Activated naive CD8-positive, alpha-beta T cell treated with anti-CD3 and anti-CD28 coated beads for 36 hours (primary cell): ENCODE measurements around the gene UNK. TPM values are rescaled to one million over a fixed set of nuclear protein-coding genes. Genes with fewer than 3 reads are reported as not detected.

ENCODE experiments used
- DNase-seq: peaks from one replicate; pipeline ENCODE4 v3.0.0; 2021
- H3K27ac Mint-ChIP-seq: one replicate; pipeline ENCODE4 v1.8.0; 2022; ENCODE audit warnings: mild to moderate bottlenecking, moderate library complexity, mixed read lengths
- H3K27me3 Mint-ChIP-seq: one replicate; pipeline ENCODE4 v1.8.0; 2022; ENCODE audit warnings: mild to moderate bottlenecking, mixed read lengths
- H3K36me3 Mint-ChIP-seq: one replicate; pipeline ENCODE4 v1.8.0; 2021; ENCODE audit warnings: mild to moderate bottlenecking, mixed read lengths
- H3K4me1 Mint-ChIP-seq: one replicate; pipeline ENCODE4 v1.8.0; 2021; ENCODE audit warnings: mixed read lengths
- H3K4me3 Mint-ChIP-seq: one replicate; pipeline ENCODE4 v1.8.0; 2022; ENCODE audit warnings: mild to moderate bottlenecking, moderate library complexity, mixed read lengths
- H3K9me3 Mint-ChIP-seq: one replicate; pipeline ENCODE4 v1.8.0; 2022; ENCODE audit warnings: mixed read lengths
- total RNA-seq, 2 experiments: library from RNA; stranded (reverse); gene quantifications; one replicate each; pipeline ENCODE4 v1.2.3, GENCODE V29; 2021

The UNK gene
- total RNA-seq, 2 experiments from 2014 or later: 26.9 to 27.4 TPM

DNA sequence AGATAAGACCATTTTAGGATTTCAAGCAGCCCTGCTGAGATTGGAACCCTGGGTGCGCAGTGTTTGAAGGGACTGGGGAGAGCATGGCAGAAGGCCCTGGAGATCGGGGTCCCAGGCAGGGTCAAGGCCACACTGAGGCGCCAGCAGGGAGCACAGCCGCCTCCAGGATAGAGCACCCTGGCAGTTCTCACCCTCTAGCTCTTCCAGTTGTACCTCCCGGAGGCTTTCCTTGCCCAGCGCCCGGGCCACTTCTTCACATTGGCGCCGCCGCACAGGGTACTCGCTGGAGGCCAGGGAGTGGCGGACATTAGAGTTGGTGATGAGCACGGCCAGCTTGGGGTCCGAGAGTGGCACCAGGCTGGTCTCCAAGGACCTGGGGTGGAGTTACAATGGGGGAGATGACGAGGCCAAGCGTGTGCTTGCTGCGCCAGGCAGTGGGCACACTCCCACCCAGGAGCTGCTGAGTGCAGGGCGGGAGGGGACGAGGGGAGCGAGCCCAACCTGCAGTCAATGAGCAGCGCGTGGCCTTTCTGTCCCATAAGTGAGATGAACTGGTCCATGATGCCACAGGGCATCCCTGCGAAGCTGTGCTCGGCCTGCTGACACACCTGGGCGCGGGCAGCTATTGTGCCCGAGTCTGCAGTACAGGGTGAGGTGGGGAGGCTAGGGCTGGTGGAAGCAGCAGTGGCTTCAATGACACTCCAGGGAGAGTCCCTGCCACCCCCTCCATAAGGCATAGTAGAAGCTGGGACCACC, 21.9 kb upstream of the UNK start:
- Mint-ChIP-seq H3K27me3 (no peaks in the 10 kb centered on the region), H3K4me3 (no peak overlapping the region), H3K27ac (no peak overlapping the region), H3K4me1 (peaks cover 5% of the 10 kb centered on the region), H3K9me3 (no peaks in the 10 kb centered on the region), H3K36me3 (peaks cover 2% of the 10 kb centered on the region)
- no peak for DNase-seq

DNA sequence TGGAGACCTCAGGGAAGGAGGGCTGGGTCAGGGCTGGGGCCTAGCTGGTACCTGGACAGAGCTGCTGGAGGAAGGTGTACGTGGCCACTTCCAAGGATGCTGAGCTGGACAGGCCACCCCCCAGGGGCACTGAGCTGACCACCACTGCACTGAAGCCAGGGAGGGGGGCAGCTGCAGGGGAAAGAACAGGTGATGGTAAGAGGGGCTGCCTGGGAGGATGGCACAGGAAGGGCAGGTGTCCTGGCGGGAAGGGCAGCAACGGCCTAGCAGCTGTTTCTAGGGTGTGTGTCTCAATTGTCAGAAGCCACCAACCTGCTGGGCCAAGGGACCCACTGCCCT, 21.4 kb upstream of the UNK start:
- H3K4me3 Mint-ChIP-seq: no peak overlapping the region
- no peaks in the 10 kb centered on the region for H3K9me3 Mint-ChIP-seq
- peaks cover 2% of the 10 kb centered on the region for H3K36me3 Mint-ChIP-seq

DNA sequence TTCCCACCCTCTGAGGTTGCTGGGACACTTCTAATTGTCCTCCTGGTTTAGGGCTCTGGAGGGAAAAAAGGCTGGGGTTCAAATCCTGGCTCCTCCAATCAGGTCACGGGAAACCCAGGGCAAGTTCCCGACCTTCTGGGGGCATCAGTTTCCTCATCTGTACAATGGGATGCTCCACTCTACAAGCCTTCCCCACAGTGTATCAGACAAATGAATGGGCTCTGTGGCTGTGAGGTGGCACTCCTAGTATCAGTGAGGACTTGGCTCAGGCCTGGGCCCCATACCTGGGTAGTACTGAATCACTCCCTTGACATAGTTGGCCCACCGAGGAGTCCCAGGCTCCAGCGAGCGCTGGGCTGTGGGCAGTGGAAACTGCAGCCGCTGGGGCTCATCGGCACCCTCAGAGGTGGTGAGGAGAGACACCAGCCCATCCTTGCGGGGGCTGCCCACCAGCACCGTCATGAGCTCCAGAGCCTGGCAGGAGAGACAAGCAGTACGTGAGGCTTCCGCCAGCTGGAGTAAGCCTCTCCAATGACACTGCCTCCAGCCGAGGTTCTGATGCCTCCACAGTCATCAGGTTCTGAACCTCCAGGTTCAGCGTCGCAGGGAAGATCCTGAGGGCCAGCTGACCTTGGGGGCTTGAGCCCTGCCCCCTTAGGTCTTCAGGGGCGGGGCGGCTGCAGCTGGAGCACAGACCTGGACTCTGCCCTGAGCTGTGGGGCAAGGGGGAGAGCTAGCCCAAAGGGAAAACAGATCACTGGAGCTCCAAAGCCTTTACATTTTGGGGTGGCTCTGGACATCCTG, 20.8 kb upstream of the UNK start:
- H3K27ac Mint-ChIP-seq: no peak overlapping the region
- no peaks in the 10 kb centered on the region for H3K9me3 Mint-ChIP-seq
- peaks cover 2% of the 10 kb centered on the region for H3K36me3 Mint-ChIP-seq

More for the DNA sequence above, 21.4 kb upstream of the UNK start:
- no peak for DNase-seq
- no peak overlapping the region for H3K27ac Mint-ChIP-seq
- no peaks in the 10 kb centered on the region for H3K27me3 Mint-ChIP-seq
- H3K4me1 Mint-ChIP-seq: peaks cover 5% of the 10 kb centered on the region

DNA sequence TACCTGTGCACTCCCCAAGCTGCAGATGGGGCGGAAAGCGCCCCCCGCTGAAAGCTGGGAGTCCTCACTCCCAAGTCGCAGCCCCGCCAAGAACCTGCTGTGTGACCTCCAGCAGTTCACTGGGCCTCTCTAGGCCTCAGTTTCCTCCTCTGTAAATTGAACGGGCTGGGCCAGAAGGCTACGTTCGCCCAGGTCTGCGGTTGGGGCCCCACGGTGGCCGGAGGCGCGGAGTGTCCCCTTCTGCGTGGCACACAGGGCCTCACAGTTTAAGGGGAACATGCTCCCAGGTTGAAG, 20.2 kb upstream of the UNK start:
- DNase-seq: no peak
- H3K36me3 Mint-ChIP-seq: peaks cover 2% of the 10 kb centered on the region
- H3K27me3 Mint-ChIP-seq: no peaks in the 10 kb centered on the region

More for the DNA sequence above, 20.8 kb upstream of the UNK start:
- Mint-ChIP-seq H3K4me1 (peaks cover 5% of the 10 kb centered on the region), H3K4me3 (peak overlapping the region; percentile 86), H3K27me3 (no peaks in the 10 kb centered on the region)
- no peak for DNase-seq

DNA sequence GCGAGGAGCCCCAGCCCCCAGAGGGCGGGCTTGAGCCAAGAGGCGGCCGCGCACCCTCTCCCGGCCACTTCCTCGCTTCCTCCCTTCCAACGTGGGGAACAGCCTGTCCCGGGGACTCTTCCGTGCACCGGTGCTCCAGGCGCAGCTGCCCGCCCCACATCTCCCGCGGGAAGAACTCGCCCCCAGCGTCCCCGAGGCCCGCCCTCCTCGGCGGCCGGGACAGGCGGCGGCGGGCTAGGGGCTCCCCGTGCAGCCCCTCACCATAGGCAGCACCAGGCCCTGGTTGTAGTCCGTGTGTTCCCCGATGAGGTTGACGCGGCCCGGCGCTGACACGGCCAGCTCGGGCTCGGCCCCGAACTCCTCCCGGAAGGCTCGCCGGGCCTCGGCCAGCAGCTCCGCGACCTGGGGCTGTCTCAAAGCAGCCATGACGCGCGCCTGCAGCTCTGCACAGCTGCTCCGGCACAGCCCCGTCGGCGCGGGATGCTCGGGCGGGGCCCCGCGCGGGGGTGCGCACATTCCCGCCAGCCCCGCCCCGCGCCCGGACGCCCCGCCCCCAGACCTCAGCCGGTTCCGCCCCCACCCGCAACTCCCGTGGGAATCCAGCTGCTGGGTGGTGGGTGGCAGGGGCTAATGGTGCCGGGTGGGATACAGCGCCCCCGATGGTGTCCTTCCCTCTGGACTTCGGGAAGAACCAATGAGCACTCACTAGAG, 19.7 kb upstream of the UNK start, which contains the start of gene GALK1:
Gene GALK1, minus strand, starts transcription at position 482 of the 711 bp plus-strand sequence. Its CDS starts 56 bp downstream, at position 426.
- peaks cover 2% of the 10 kb centered on the region for H3K36me3 Mint-ChIP-seq
- DNase-seq: peak; percentile 81
- H3K4me3 Mint-ChIP-seq: peak within 1 kb of the TSS; percentile 86
- peak within 1 kb of the TSS; percentile 78 for H3K27ac Mint-ChIP-seq
- H3K9me3 Mint-ChIP-seq: no peaks in the 10 kb centered on the region
- H3K4me1 Mint-ChIP-seq: peaks cover 5% of the 10 kb centered on the region
- H3K27me3 Mint-ChIP-seq: no peaks in the 10 kb centered on the region

More for the DNA sequence above, 20.2 kb upstream of the UNK start:
- peak overlapping the region; percentile 86 for H3K4me3 Mint-ChIP-seq
- no peaks in the 10 kb centered on the region for H3K9me3 Mint-ChIP-seq
- peak overlapping the region; percentile 78 for H3K27ac Mint-ChIP-seq
- H3K4me1 Mint-ChIP-seq: peaks cover 5% of the 10 kb centered on the region

DNA sequence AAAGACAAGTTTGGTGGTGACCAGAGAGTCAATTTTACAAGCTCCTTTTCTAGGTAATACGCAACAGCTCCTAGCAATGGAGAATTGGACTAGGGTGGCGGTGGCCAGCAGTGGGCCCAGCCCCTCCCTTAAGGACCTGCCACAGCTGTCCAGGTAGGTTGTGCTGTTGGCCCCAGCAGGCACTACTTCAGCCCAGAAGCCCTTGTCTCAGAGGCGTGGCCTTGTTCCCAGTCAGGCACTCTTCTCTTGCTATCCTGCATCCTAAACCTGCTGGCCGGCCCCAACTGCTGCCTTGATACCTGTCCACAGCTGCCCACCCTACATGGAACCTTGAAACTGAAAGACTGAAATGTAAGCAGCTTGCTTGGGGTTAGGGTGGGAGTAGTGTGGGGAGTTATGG, 18.6 kb upstream of the UNK start:
- DNase-seq: no peak
- H3K36me3 Mint-ChIP-seq: peaks cover 2% of the 10 kb centered on the region
- no peak overlapping the region for H3K4me3 Mint-ChIP-seq
- no peaks in the 10 kb centered on the region for H3K9me3 Mint-ChIP-seq
- no peaks in the 10 kb centered on the region for H3K27me3 Mint-ChIP-seq
- H3K27ac Mint-ChIP-seq: no peak overlapping the region
- H3K4me1 Mint-ChIP-seq: peaks cover 5% of the 10 kb centered on the region

DNA sequence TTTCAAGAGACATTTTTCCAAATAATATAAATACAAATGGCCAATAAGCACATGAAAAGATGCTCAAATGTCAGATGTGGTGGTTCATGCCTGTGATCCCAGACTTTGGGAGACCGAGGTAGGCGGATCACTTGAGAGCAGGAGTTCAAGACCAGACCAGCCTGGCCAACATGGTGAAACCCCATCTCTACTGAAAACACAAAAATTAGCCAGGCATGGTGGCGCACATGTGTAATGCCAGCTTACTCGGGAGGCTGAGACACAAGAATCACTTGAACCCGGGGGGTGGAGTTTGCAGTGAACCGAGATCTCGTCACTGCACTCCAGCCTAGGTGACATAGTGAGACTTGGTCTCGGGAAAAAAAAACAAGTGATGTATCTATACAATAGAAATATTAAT, 16.7 kb upstream of the UNK start:
- no peak overlapping the region for H3K27ac Mint-ChIP-seq
- peaks cover 7% of the 10 kb centered on the region for H3K4me1 Mint-ChIP-seq
- H3K9me3 Mint-ChIP-seq: no peaks in the 10 kb centered on the region
- no peaks in the 10 kb centered on the region for H3K36me3 Mint-ChIP-seq
- H3K4me3 Mint-ChIP-seq: no peak overlapping the region
- H3K27me3 Mint-ChIP-seq: no peaks in the 10 kb centered on the region
- no peak for DNase-seq

DNA sequence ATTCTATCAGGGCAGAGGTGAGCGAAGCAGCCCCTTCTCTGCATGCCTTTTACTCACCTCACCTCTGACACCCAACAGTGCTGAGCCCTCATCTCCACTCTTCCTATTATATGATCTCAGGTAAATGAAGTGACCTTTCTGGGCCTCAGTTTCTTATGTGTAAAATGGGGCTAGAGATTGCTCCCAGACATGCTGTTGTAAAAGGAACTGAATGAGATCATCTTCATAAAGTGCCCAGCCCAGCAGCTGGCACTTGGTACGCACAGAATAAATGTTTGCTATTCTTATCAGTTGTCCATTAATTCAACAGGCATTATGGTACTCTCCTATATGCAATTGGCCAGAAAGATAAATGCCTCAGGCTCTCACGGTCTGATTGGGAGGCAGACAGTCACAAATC, 15.1 kb upstream of the UNK start:
- no peak overlapping the region for H3K27ac Mint-ChIP-seq
- no peak overlapping the region for H3K4me3 Mint-ChIP-seq
- no peaks in the 10 kb centered on the region for H3K27me3 Mint-ChIP-seq
- H3K36me3 Mint-ChIP-seq: no peaks in the 10 kb centered on the region
- H3K9me3 Mint-ChIP-seq: no peaks in the 10 kb centered on the region
- no peak for DNase-seq
- peaks cover 3% of the 10 kb centered on the region for H3K4me1 Mint-ChIP-seq

DNA sequence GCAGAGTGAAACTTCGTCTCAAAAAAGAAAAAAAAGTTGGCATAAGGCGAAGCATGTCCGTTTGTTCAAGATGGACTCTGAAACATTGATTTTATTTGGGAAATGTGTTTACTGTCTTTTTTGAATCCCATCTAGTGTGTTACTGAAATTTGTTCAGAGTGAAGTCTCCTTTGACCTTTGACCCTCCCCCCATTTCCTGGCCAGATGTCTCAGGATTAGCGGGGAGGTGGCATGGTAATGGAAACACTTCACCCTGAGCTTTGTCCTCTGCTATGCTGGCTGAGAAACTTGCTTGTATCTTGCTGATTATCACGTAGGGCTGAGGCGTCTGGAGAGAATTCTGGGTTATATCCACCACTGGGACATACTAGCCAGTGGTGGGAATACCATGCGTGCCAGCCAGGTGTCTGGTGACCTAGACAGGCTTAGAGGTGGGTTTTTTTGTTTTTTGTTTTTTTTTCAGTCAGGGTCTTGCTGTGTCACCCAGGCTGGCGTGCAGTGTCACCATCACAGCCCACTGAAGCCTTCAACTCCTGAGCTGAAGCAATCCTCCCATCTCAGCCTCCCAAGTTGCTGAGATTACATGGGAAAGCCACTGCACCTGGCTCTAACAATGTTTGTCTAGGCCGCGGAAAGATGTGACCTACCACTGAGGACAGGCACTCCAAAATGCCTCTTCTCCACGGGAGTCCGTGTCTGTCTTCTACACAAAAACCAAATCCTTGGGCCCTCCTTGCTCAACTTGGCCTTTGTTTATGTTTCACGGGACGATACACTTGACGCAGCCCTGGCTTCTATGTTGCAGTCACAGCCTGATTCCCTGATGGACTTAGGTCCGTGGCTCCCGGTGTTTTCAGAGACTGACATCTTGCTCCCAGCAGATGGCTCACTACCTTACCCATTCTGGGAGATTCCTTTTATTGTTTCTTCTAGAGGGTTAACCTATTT, 13.0 kb upstream of the UNK start:
- H3K9me3 Mint-ChIP-seq: no peaks in the 10 kb centered on the region
- no peak overlapping the region for H3K4me3 Mint-ChIP-seq
- DNase-seq: no peak
- H3K27ac Mint-ChIP-seq: no peak overlapping the region
- peaks cover 15% of the 10 kb centered on the region for H3K4me1 Mint-ChIP-seq
- H3K27me3 Mint-ChIP-seq: no peaks in the 10 kb centered on the region
- peaks cover 13% of the 10 kb centered on the region for H3K36me3 Mint-ChIP-seq

DNA sequence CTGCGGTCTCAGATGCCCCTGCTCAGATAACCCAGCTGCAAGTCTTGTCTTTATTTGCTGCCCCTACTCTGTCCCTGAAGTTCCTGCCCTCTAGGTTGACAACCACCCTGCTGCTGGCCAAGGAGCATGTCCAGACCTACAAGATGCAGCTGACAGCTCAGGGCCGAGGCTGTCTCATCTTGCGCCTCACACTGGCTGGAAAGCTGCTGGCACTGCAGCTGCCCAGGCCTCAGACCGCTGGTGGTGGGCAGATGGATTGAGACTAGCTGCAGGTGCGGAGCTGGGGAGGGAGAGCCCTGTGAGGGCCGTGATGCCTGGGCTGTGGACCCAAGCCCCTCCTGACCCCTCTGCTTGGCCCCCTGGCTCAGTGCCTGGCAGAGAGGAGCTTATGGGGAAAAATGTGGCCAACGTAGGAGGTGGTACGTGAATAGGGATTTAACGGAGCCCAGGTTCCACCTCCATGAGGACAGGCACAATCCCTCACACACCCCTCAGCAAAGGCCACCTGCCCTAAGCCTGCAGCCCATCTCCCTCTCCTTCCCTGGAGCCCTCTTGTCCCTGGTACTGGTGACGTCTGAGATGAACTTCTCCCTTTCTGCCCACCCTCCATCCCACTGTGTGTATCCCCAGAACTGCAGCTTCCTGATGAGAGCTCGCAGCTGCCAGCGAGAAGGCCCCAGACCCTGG, 11.3 kb upstream of the UNK start:
- no peaks in the 10 kb centered on the region for H3K9me3 Mint-ChIP-seq
- no peak overlapping the region for H3K27ac Mint-ChIP-seq
- DNase-seq: no peak
- H3K4me1 Mint-ChIP-seq: peaks cover 30% of the 10 kb centered on the region
- H3K27me3 Mint-ChIP-seq: no peaks in the 10 kb centered on the region
- H3K4me3 Mint-ChIP-seq: no peak overlapping the region
- H3K36me3 Mint-ChIP-seq: peaks cover 29% of the 10 kb centered on the region

DNA sequence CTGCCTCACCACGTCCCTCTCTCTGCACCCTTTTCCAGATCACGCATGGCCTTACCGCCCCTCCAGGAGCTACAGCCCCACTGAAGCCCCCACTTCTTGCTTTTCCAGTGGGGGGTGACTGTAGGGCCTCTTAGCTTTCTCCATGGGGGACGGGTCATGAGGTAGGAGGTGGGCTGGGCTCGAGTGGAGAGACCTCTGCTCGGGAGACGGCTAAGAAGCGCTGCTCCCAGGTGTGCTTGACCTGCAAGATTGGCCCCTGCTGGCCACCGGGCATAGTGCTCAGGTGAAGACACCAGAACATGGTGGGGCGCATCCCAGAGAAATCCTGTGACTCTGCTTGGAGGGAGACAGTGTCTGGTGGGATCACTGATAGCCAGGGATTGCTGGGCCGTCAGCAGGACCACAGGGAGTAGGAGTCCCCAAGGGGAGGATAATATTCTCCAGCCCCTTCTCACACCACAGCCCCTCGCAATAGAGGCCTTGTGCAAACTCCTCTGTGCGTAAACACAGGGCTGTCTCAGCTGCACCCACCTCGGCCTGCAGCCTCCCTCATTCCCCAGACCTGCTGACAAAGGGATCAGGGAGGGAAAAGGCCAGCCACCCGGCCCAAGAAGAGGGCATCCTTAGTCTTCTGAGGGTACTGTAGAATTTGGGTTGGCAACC, 10.7 kb upstream of the UNK start:
- no peaks in the 10 kb centered on the region for H3K27me3 Mint-ChIP-seq
- H3K27ac Mint-ChIP-seq: no peak overlapping the region
- DNase-seq: no peak
- H3K36me3 Mint-ChIP-seq: peaks cover 36% of the 10 kb centered on the region
- no peak overlapping the region for H3K4me3 Mint-ChIP-seq
- peaks cover 30% of the 10 kb centered on the region for H3K4me1 Mint-ChIP-seq
- H3K9me3 Mint-ChIP-seq: no peaks in the 10 kb centered on the region

DNA sequence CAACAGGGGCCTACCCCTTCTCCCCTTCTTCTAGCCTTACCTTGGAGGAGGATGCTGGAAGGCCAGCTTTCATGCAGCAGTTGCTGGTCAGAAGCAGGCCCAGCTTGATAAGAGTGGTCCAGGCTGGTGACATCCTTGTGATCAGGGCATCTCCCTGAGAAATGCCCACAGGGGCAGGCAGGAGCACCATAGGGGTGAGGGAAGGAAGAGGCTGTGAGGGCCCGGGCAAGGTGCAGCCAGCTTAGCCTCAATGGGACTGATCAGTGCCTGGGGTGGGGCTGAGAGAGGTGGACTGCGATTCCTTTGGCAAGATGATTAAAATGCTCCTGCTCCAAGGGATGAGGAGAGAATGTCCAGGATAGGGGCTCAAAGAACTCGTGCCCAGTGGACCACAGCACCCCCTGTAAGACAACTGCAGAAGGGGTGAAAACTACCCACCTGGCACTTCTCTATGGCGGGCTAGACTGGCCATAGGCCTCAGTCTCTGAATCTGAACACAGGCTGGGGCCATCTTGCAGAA, 10.1 kb upstream of the UNK start:
- H3K4me3 Mint-ChIP-seq: no peak overlapping the region
- H3K9me3 Mint-ChIP-seq: no peaks in the 10 kb centered on the region
- DNase-seq: no peak
- peaks cover 1% of the 10 kb centered on the region for H3K27me3 Mint-ChIP-seq
- H3K36me3 Mint-ChIP-seq: peaks cover 38% of the 10 kb centered on the region
- H3K4me1 Mint-ChIP-seq: peaks cover 30% of the 10 kb centered on the region
- H3K27ac Mint-ChIP-seq: no peak overlapping the region

DNA sequence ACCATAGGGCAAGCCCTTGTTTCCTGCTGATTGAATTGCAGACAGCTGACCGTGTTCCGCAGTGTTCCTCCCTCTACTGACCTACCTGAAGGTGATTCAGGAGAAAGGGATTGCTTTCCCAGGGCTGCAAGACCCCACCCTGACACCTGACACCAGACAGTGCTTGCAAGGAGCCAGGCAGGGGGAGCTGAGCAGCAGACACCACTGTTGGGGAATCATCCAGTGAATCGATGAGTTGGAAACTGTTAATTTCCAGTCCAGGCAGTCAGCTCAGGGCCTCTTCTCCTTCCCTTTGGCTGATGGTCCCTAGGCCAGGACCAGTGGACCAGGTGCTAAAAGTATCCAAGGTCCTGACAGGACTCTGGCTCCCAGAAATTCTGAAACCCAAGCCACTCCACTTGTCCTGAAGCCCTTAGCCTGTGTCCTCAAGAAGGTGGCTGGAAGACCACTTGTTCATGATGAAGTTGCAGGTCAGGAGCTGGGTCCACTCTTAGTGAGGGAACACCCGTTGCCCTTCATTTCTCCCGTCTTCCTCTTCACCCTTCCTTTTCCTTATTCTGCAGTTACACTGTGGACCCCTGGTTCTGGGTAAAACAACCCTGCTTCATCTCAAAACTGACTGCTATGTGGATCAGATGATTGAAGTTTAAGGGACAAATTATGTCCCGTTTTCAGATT, 9.5 kb upstream of the UNK start:
- H3K27me3 Mint-ChIP-seq: peaks cover 6% of the 10 kb centered on the region
- peak overlapping the region; percentile 59 for H3K27ac Mint-ChIP-seq
- no peak for DNase-seq
- H3K36me3 Mint-ChIP-seq: peaks cover 39% of the 10 kb centered on the region
- peaks cover 36% of the 10 kb centered on the region for H3K4me1 Mint-ChIP-seq
- no peak overlapping the region for H3K4me3 Mint-ChIP-seq
- H3K9me3 Mint-ChIP-seq: no peaks in the 10 kb centered on the region
